H1 (cell line): Measurements from ENCODE around the gene TPM1. TPM values are rescaled to one million over a fixed set of nuclear protein-coding genes. Genes with fewer than 3 reads are reported as not detected.

Experiments
- CHD2 ChIP-seq: IDR thresholded peaks from 2 replicates; pipeline ENCODE4 v1.6.1; 2012; ENCODE audit warnings: low read length, improper control_type of control experiment
- CREB1 ChIP-seq: IDR thresholded peaks from 2 replicates; pipeline ENCODE4 v1.6.1; 2012; ENCODE audit warnings: inconsistent platforms
- GABPA ChIP-seq: IDR thresholded peaks from 2 replicates; pipeline ENCODE4 v1.6.1; 2011; ENCODE audit warnings: mild to moderate bottlenecking, low read length, moderate library complexity, borderline replicate concordance; ENCODE audit not compliant: insufficient read depth
- HDAC6 ChIP-seq: IDR thresholded peaks from one replicate; pipeline ENCODE4 v1.7.1; 2012; ENCODE audit warnings: low read depth, mild to moderate bottlenecking, inconsistent platforms, low read length, moderate library complexity
- KDM5A ChIP-seq: fragments of 200-600 bp; IDR thresholded peaks from 2 replicates; pipeline ENCODE4 v1.7.1; 2012; ENCODE audit warnings: mild to moderate bottlenecking, low read length, inconsistent platforms, mixed read lengths
- POLR2A ChIP-seq, 2 experiments: IDR thresholded peaks; 1 replicate in 1 of 2; 2 replicates in 1 of 2; pipeline ENCODE4 v1.6.1; 2011; ENCODE audit warnings: low read depth in 2 of 2, low read length in 2 of 2, mild to moderate bottlenecking in 2 of 2; ENCODE audit errors: control extremely low read depth in 1 of 2
- POLR2AphosphoS5 ChIP-seq: IDR thresholded peaks from 2 replicates; pipeline ENCODE4 v1.6.1; 2011; ENCODE audit warnings: low read depth, low read length
- RAD21 ChIP-seq, 2 experiments: IDR thresholded peaks in 1 of 2; conservative IDR thresholded peaks in 1 of 2; 2 replicates each; pipeline ENCODE4 v1.6.1; 2011; ENCODE audit warnings: low read depth in 2 of 2, low read length in 2 of 2, improper control_type of control experiment in 1 of 2, inconsistent platforms in 1 of 2, mild to moderate bottlenecking in 1 of 2, moderate library complexity in 1 of 2
- SRF ChIP-seq: IDR thresholded peaks from 2 replicates; pipeline ENCODE4 v1.6.1; 2011; ENCODE audit warnings: mild to moderate bottlenecking, low read depth, low read length, moderate library complexity
- TAF7 ChIP-seq: optimal IDR thresholded peaks from 2 replicates; pipeline ENCODE3; 2011; ENCODE audit warnings: low read depth, mild to moderate bottlenecking, inconsistent platforms, low read length, moderate library complexity, borderline replicate concordance
- YY1 ChIP-seq: IDR thresholded peaks from 2 replicates; pipeline ENCODE4 v1.6.1; 2011; ENCODE audit warnings: low read depth, mild to moderate bottlenecking, low read length
- polyA plus RNA-seq, 7 experiments: library from polyadenylated mRNA; depleted of rRNA in 3 of 7; stranded (reverse) in 5 of 7; unstranded in 2 of 7; fragments of >200 nt in 5 of 7; fragments of 200-250 nt in 2 of 7; gene quantifications; 1 replicate in 5 of 7; 2 replicates in 1 of 7; 4 replicates in 1 of 7; pipeline versions ENCODE4 v1.2.1 to v1.2.3, GENCODE V29; 2011 to 2013; ENCODE audit warnings: missing spikeins in 2 of 7, mixed read lengths in 2 of 7
- total RNA-seq: library from RNA; stranded (reverse); fragmentation: NEBNext Ultra II Directional; extraction: Animal tissue kit (Norgen Biotek cat#: 25700); gene quantifications from 2 replicates; pipeline ENCODE4 v1.2.1, GENCODE V29; 2021

TPM1 gene
- total and polyA plus RNA-seq, 2 of the 8 experiments (the other 6 are each of a cell fraction or from before 2014, with no cell fraction given), result 258 to 579 TPM

DNA sequence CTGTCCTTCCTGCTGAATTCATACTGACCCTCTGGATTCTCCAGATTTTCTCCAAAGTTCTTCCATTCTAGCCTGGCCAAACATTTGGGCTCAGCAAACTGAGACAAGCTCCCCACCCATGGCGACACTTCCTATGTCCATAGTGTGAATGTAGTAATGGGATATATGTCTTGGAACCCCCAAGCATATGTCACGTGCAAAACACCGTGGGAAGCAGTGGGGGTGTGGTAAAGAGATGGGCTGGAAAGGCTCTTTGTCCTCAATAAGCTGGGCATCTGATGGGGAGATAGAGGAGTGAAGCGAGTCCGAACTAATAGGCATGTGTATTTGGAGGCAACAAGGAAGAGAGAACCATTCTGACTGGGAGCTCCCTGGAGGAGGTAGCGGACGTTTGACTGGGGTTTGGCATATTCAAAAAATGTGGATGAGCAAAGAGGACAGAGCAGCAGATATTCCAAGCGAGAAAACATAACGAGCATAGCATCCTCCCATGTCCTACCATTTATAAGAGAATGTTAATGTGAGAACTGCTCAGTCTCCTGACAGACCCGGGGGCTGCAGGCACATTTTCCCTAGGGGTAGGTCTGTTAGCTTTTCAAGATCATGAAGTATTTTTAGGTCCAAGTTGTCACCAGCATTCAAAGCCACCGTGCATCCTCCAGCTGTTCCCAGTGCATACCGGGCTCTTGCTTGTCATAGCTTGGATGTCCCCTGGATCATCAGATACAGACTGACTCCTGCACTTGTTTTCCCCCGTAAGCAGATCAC is 25.6 kb downstream of the TPM1 start (continued):
- TF ChIP-seq KDM5A (no peak), CHD2 (no peak), POLR2AphosphoS5 (peak; percentile 69), GABPA (no peak), HDAC6 (no peak), TAF7 (peak; percentile 35), RAD21 (IDR thresholded peaks at IDR 0.05 in 1 of 2, conservative IDR thresholded peaks at IDR 0.05 in 1 of 2; ENCODE audit: low read depth in 2 of 2, low read length in 2 of 2) (no peak), YY1 (no peak), CREB1 (no peak), SRF (no peak), POLR2A (IDR thresholded peaks at IDR 0.05; ENCODE audit: control extremely low read depth in 1 of 2, low read depth in 2 of 2, low read length in 2 of 2) (peak in 1 of 2 experiments; percentile 62; a peak in 1 of 3 replicates)
